GM21723 (cell line): ENCODE results near the gene FAM114A1.
"Not testable (repeated sequence)": the region's sequence is repeated elsewhere in the genome, so short reads cannot be mapped to it uniquely, and the experiment has no call there.

Experiments used
- ATAC-seq: cut with Tn5 transposase; IDR thresholded peaks from one replicate; pipeline ENCODE4 v1.9.1; 2021; ENCODE audit warnings: mild to moderate bottlenecking, moderate library complexity; ENCODE audit not compliant: unreplicated experiment

FAM114A1 gene

DNA sequence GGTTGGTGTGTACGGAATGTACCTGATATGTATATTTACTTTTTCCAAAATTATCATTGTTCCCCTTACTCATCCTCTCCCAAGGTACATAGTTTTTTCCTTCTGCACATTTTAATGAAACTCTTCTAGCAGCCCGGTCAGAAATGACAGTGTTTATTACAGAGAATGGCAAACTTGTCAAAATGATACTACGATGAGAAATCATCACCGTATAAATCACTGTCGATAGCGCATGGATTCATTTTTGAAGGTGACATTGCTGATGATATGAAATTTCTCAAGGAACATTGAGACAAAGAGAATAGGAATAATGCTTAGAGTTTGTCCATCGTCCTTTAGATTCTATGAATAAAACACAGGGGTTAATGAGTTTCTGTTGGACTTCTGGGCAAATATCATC lies 30.6 kb downstream of the FAM114A1 start:
- ATAC-seq = no peak

DNA sequence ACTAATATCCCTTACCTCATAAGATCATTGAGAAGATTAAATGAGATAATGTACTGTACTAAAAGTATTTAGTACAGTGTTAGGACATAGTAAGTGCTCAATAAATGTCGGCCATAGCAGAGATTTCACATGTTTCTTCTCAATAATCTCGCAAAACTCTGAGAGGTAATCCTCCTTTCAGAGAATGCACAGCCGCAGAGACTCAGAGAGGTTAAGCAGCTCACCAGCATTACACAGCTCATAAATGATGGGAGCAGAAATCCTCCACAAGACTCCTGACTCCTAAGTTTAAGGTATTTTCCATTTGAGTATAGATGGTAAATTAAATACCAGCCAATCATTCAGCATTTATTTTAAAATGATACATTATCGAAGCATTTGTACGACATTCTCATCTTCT lies 34.6 kb downstream of the FAM114A1 start:
- no peak for ATAC-seq

DNA sequence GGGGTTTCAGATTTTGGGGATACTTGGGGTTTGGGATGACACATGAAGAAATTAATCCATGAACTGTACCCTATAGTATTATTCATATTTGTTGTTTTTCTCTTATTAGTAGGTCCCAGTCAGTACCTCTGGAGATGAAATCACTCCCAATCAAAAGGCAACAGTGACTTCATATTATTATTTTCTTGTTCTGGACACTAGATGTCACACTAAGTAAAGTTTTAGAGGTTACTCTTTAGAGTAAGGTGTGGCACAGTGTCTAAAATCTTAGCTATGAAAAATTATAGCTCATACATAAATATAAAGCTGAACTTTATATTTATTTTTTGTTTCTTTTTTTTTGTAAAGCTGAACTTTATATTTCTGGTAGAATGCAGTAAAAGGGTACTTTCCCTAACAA lies 35.1 kb downstream of the FAM114A1 start:
- ATAC-seq = no peak

DNA sequence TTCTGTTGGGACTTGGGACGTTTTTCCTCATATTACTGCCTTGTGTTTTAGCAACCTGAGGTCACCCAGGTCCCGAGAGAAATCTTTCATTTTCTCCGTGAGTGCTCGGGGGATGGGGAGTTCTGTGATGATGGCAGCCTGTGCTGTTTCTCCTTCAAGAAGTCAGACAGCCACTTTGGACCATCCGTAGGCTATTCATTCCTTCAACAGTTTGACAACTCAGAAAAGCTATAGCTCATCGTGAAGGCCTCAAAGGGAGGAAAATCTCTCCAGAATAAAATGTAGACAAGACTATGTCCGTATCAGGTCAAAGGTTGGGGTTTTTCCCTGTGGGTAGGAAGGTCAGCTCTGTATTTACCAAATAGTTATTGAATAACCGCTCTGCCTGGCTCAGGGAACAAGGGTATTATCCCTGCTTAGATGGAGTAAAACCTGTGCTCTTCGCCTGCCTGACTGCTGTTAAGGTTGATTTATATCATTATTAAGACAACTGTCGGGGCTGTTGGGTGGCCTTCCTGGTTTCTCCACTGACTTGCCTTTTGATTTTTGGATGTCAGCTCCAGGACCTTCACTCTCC lies 36.6 kb downstream of the FAM114A1 start:
- no peak for ATAC-seq

DNA sequence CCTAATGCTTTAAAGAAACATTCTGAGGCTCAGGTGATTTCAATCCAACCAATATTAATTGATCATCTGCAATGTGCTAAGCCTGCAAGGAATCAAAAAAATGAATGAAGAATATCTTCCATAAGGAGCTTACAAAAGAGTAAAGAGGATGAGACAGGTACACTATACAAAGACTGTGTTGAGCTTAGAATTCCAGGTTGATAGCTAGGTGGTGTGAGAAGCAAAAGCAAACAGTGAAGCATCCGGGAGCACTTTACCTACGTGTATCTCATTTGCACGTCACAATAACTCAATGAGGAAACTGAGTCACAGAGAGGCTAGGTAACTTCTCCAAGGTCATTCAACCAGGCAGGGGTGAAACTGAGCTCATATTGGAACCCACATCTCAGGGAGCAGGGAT lies 37.1 kb downstream of the FAM114A1 start:
- no peak for ATAC-seq

DNA sequence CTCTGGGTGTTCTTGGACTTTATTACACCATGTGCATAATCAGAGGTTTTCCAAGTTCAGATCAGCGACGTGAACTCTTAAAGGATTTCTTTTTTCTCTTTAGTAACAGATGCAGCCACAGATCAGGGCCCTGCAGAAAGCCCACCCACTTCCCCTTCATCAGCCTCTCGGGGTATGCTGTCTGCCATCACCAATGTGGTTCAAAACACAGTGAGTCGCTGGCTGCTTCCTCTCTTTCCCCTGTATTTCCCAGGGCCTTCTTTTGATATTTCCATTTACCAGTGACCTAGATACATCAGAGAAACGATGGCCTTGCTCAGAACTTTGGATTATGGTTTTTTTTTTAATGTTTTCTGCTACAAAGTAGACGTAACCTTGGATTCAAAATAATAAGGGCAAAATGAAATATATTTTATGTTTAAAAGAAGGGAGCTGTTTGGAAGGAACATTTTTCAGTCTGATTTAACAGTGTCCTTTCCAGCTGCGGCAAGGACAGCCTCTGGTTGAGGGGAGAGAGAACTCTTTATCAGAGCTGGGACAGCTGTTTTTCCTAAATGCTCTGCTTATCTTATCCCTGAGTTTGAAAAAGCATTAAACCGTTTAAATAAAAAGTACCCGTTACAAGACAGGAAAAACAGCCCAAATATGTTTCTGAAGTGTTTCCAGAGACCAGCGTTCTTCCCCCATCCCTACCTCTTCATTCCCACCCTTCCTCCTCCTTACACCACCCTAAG lies 38.2 kb downstream of the FAM114A1 start:
- ATAC-seq = no peak

DNA sequence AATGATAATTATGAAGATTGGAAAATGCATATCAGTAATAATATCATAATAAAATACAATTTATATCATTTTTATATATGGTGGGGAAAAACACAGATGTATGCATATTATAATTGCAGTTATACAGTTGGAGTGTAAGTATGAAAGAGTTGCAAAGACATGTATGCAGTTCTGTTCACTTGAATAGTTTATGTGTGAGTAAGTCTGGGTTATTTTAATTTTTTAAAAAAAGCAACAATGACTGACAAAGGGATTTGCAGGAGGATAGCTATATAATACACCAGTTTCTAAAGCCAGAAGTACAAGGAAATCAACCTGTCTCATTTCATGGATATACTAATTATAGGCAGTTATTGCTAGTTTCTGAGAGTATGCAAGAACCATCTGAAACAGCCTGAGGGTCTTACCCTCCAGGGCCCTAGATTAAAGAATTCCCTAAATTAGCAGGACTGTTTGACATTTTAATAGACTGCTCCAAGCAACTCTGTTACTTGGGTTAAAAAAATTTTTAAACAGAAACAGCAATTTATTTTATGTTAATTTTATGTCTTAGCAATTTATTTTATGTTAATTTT lies 40.2 kb downstream of the FAM114A1 start:
- ATAC-seq = no peak

DNA sequence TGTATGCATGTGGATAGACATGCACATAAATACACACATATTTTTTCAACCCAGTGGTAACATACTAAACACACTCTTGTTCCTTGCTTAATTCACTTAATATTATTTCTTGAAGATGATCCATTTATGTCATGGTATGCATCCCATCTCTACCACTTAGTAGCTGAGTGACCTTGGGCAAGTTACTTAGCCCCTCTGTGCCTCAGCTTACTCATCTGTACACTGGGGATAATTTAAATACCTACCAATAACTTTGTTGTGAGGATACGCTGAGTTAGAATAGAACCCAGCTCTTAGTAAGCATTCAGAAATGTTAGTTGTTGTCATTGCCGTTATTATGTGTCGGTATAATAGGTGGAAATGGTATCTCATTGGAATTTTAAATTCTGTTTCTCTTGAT lies 41.4 kb downstream of the FAM114A1 start:
- no peak for ATAC-seq

DNA sequence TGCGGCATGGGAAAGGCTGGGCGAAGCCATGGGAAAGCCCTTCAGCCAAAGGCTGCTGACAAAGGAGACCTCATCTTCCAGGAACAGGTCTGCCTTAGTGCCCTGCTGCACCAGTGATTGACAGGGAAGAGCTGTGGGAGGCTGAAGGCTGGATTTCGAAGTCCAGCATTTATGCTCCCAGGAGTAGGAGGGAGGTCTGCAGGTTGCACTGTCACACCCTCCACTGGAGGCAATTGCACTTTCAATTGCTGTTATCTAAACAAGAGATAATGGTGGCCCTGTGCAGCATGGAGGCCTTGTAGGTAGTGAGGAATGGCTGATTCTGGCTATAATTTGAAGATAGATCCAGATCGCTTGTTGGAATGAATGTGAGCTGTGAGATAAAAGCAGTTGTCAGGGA lies 43.7 kb downstream of the FAM114A1 start:
- no peak for ATAC-seq

DNA sequence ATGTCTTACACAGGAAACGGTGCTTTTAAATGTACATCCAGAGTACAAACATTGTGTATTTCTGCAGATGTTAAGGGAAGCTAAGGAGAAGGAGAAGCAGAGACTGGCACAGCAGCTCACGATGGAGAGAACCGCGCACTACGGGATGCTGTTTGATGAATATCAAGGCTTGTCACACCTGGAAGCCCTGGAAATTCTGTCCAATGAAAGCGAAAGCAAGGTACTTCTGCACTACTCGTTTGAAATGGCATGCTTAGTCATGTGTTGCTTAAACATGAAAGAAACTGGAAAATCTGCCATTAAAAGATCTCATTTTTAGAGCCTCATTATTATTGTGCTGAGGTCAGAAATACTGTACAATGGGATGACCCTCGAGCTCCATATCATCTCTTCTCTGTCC lies 47.2 kb downstream of the FAM114A1 start:
- ATAC-seq = no peak

DNA sequence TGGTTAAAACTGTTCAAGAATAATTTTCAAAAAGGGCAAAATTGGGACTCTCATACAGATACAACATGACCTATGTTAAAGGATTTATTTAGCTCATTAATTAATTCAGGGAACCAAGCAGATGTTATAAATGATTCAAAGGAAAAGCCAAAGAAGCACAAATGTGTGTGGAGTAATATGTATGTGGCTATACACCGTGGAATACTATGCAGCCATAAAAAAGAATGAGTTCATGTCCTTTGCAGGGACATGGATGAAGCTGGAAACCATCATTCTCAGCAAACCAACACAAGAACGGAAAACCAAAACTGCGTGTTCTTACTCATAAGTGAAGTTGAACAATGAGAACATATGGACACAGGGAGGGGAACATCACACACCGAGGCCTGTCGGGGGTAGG lies 48.7 kb downstream of the FAM114A1 start:
- ATAC-seq = not testable (repeated sequence)

DNA sequence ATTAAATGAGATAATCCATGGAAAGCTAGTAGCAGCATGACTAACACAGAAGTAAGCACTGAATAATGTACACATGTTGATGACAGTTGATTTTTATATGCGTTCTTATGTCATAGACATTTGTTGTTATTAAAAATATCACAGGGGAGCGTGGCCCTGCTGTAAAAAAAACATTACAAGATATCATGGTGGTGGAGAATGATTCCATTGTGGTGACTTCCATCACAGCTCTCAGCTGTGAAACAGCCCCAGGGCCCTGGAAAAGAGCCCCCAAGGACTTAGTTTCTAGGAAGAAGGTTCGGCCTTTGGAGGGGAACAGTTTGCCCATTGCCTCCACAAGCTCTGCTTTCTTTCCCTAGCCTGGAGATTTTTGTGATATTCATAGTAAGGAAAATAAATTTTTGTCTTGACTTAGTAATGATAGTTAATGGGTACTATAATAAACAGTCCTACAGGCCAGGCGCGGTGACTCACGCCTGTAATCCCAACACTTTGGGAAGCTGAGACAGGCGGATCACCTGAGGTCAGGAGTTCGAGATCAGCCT lies 49.9 kb downstream of the FAM114A1 start:
- ATAC-seq = no peak

DNA sequence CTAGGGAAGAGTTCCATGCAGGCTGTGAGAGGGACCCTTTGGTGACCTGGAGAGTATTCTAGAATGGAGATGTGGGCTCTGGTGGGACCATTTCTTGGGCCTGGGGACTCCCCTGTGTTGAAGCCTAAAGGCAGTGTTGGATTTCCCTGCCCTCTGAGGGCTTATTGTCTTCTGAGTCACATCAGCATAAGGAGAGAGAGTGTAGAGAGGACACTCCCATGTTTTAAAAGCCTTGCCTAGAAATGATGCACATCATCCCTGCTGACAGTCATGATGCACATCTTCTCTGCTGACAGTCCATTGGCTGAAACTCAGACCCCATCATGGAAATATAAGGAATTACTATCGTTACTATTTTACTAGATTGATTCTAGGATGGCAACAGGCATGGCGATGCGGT lies 51.9 kb downstream of the FAM114A1 start:
- ATAC-seq = no peak

DNA sequence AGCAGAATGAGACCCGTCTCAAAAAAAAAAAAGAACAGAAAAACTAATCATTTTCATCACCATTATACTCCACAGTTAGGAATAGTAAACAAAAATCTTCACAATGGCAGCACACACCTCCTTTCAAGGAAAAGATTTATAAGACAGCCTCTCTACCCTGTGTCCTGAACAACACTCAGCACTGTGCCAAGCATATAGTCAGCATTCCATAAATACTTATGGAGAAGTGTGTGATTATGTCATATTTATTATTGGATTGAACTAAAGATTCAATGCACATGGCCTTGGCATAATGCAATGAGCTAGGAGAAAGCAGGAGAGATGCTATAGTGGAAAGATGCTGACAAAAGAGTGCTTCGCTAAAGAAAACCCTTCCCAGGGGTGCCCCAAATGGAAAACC lies 52.6 kb downstream of the FAM114A1 start:
- no peak for ATAC-seq

DNA sequence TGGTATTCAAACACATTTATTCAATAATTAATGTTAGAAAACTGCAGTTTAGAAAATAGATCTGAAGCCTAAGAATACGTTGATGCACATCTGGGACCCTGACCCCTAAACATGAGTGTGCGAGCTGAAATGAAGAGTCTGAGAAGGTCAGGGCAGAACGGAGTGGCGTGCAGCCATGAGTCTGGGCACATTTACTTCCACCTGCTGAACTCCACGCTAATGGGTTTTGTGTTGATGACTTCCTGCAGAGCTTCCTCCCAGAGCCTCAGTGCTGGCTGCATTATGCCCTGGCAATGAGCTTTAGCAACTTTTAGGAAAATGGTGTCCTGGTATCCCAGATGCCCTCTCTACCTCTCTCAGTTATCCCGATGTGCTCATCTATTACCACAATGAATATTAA lies 53.1 kb downstream of the FAM114A1 start:
- no peak for ATAC-seq

DNA sequence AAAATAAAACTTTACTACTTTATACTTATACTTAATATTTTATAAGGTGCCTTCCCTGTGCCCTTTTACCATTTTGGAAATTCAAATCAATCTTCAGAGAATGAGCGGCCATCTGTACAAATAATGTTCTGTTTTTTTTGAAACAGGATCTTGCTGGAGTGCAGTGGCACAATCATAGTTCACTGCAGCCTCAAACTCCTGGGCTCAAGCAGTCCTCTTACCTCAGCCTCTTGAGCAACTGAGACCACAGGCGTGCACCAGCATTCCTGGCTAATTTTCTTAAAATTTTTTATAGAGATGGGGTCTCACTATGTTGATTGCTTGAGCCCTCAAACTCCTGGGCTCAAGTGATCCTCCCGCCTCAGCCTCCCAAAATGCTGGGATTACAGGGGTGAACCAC lies 53.5 kb downstream of the FAM114A1 start:
- no peak for ATAC-seq

DNA sequence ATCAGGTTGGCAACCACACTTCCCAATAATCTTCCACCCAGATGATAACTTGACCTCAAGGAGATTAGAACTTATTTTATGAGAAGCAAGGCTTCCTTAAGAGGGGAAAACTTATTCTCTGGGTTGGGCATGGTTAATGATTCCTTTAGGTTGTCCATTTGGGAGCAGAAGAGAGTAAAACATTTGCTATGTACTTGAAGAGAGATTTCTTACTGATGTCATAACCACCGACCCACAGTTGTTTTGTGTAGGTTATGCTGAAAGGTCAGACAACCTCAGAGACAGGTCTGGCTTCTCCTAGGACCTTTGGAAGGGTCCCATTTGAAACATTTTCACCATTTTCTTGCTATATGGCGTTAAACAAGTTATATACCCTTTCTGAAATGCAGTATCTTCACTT lies 56.1 kb downstream of the FAM114A1 start:
- ATAC-seq = no peak

DNA sequence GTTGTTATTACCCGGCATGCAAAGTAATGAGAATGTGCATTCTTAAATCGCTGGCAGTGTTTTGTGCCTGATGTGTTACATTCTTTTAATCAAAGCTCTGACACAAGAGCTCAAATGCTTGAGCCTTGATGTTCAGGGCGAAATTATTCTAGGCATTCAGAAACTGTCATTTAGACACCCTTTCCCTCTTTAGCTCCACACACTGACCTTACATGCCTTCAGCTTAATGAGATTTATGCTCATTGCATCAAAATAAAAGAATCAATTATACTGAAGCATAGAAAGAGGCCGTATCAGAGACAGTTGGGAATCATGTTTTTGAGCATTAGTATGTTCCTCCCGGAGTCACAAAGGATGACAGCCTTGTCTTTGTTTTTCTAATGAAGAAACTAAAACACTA lies 56.7 kb downstream of the FAM114A1 start:
- no peak for ATAC-seq

DNA sequence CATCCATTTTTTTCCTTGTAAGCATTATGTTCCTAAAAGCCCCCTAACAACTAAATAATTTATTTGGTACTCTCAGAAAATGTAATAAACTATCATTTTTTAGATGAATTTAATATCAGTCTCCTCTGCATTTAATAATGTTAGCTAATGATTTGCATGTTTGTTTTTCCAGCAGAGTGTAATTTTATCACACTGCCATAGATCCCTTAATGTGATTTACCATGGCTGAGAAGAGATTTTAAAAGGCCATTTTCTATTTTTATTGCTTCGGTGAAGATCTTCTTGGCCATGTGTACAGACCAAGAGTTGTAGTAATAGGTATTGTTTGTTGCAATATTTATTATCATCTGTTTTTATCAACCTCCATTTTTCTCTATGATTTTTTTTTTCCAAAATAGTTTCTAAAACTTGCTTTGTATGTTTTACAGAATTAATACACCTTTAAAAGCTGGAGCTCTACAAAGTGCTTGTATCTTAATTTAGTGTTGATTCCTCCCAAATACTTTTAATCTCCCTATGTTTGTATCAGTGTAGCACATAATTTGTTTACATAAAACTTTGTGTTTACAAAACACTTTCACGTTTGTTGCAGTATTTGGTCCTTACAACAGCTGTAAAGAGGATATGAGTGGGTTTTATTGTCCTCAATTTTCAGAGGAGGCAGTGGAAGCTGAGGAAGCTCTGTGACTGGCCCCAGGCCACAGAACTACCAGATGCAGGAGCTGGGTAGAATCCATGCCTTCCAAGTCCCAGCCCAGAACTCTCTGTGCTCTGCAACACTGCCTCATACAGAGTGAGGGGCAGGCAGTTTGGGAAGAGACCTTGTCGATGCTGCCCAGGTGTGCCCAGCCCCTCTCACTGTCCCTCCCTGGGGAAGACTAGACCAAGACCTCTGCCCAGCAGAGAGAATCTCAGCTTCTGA lies 58.1 kb downstream of the FAM114A1 start:
- ATAC-seq = no peak

DNA sequence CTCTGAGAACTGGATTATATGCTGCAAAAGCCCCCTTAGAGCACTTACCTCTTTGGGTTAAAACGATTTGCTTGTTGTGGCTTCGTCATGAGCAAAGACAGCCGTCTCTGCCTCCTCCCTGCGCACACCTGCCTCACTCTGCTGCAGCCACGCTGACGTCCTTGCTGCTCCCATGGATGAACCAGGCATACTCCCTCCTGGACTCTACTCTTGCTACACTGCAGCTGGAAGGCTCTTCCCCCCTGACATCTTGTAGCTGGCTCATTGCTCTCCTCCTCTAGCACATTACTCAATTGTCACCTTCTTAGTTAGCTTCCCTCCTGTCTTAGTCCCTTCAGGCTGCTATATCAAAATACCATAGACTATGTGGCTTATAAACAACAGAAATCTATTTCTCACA lies 59.3 kb downstream of the FAM114A1 start:
- no peak for ATAC-seq

DNA sequence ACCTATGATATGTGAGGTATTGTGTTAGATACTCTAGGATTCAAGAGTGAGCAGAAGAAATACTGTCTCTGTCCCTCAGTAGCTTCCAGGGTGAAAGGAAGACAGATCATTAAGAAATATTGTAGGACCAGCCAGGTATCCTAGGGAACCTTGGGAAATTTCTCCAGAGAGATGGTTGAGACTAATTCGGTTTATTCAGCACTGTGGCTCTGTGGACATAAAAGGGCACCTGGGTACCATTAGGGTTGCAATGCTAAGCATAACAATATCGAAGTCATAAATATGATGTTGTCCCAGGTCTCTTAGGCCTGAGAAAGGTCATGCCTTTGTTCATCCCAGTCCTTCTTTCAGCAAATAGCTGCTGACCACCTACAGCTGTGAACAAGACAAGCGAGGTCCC lies 61.0 kb downstream of the FAM114A1 start:
- no peak for ATAC-seq
